Fibroblast of the aortic adventitia (primary cell): ENCODE data around the gene RBCK1. TPM values are rescaled to one million over a fixed set of nuclear protein-coding genes. Genes with fewer than 3 reads are reported as not detected.

Source experiments
- DNase-seq: peaks from one replicate; pipeline ENCODE4 v3.0.0-alpha.2; 2010; ENCODE audit warnings: low read depth
- H3K4me3 ChIP-seq: 2 replicates; pipeline ENCODE4 v1.5.1; 2011; ENCODE audit warnings: low read depth, mild to moderate bottlenecking, control low read depth, low read length, moderate library complexity
- CTCF ChIP-seq: IDR thresholded peaks from 2 replicates; pipeline ENCODE4 v1.5.1; 2011; ENCODE audit warnings: mild to moderate bottlenecking, low read length, control low read depth, inconsistent platforms; ENCODE audit not compliant: insufficient read depth
- total RNA-seq: library from RNA; depleted of rRNA; stranded (reverse); fragments of >200 nt; gene quantifications from 2 replicates; pipeline ENCODE4 v1.2.3, GENCODE V29; 2012; ENCODE audit warnings: low replicate concordance

RBCK1 gene
- total RNA-seq, 1 donor, result 60.7 TPM

GRCh38 chr20:434221-434620 is 26.1 kb downstream of the RBCK1 start:
- no peak for DNase-seq
- TF ChIP-seq CTCF, result no peak

GRCh38 chr20:434661-435419 is 26.7 kb downstream of the RBCK1 start:
- no peak for TF ChIP-seq CTCF
- no peak for DNase-seq
- H3K4me3 ChIP-seq, result no peak overlapping the region

More at GRCh38 chr20:434221-434620, 26.1 kb downstream of the RBCK1 start:
- H3K4me3 ChIP-seq, result no peak overlapping the region

DNA sequence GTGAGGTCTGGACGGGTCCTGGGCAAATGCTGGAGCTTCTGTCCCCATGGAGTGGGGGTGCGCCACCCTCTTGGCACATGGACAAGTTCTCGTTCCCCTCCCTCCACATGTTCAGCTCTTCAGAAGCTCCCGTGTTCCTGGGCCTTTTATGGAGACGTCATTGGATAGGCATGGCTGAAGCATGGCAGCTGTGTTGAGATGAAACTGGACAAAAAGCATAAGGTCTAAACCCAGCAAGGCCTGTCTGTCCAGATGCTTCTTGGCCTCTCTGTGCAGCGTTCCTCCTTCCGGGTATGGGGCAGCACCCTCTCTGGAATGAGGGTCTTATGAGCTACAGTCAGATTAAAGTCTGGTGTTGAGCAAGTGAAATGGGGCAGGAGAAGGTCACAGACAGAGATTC is 27.5 kb downstream of the RBCK1 start:
- TF ChIP-seq CTCF, result no peak
- H3K4me3 ChIP-seq, result no peak overlapping the region
- DNase-seq, result no peak

GRCh38 chr20:436476-436875 is 28.4 kb downstream of the RBCK1 start:
- H3K4me3 ChIP-seq, result no peak overlapping the region
- TF ChIP-seq CTCF, result no peak
- no peak for DNase-seq

- no peak for DNase-seq
- no peak for TF ChIP-seq CTCF
- no peak overlapping the region for H3K4me3 ChIP-seq
Observed at GRCh38 chr20:437787-438486, 29.8 kb downstream of the RBCK1 start.

DNA sequence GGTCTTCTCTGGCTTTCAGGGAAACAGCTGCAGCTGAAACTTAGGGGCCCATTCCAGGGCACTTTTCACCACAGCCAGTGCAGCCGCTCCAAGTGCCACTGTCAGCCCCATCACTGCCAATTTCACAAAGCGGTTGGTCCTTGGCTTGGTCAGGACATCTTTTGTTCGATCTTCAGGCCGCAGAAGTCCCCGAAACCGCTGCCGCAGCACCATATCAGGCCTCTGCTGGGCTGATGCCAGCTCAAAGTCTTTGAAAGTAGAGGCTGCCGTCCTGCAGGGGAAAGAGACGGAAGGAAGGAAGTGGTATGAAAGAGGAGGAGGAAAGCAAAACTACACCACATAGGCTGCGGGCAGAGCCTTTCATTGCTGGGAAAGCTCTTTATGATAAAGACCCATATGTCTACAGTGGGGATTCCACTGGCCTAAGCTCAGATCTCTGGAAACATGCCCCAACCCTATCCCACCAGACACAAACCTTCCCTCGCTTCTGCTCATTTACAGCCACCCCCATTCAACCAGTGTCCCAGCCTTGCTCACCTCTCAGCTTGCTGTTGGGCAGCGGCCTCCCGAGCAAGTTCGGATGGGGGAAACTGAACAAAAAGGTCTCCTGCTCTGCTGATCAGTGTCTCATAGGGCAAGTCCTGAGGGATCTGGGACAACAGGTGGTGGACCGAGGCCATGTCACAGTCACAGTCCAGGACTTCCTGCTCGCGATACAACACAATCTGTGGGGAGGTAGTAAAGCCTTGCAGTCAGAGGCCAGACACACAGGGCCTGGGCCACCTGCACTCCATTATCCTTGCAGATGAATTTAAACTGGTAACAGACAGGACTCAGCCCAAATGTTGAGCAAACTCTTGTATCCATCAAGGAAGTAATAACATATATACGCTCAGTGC is 30.7 kb downstream of the RBCK1 start:
- TF ChIP-seq CTCF, result no peak
- DNase-seq, result no peak

More for the DNA sequence above, 30.7 kb downstream of the RBCK1 start:
- no peak overlapping the region for H3K4me3 ChIP-seq
